ENCODE measurements around the gene CAMK2D.

The CAMK2D gene

DNA sequence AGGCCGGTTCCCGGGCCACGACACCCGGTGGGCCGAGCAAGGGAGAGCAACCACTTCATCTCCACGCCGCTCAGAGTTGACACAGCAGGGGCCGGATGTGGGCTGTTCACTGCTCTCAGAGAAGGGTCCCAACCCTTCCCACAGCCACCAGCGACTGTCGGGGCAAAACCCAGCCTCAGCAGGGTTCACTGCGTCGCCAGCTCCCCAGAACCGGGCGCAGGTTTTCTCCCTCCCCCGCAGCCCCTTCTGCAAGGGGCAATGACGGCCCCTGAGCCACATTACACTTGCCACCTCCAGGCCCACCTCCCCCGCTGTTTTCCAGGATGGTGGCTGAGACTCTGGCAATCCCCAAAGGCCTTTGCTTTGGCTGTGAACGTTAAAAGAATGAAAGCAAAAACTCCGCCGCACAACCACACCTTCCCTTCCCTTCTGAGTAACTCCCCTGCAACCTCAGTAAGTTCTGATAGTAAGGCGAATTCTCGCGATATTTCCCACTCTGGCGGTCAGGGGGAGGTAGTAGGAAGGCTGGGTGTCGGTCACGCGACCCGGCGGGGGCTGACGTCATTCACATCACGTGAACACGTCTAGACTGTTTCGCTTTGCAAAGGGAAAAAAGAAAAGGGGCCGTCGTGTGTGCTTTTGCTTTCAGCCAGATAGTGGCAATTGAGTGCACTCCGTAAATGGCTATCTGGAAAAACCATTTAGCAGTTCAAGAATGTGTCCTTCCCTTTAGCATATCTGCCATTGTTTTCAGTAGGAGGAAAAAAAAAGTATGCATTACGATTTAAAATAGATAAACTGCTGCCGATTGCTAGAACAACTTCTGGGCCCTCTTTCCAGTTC lies 869 bp upstream of the CAMK2D start:
- peak; percentile 99 for DNase-seq (ENCODE audit: low spot score)

DNA sequence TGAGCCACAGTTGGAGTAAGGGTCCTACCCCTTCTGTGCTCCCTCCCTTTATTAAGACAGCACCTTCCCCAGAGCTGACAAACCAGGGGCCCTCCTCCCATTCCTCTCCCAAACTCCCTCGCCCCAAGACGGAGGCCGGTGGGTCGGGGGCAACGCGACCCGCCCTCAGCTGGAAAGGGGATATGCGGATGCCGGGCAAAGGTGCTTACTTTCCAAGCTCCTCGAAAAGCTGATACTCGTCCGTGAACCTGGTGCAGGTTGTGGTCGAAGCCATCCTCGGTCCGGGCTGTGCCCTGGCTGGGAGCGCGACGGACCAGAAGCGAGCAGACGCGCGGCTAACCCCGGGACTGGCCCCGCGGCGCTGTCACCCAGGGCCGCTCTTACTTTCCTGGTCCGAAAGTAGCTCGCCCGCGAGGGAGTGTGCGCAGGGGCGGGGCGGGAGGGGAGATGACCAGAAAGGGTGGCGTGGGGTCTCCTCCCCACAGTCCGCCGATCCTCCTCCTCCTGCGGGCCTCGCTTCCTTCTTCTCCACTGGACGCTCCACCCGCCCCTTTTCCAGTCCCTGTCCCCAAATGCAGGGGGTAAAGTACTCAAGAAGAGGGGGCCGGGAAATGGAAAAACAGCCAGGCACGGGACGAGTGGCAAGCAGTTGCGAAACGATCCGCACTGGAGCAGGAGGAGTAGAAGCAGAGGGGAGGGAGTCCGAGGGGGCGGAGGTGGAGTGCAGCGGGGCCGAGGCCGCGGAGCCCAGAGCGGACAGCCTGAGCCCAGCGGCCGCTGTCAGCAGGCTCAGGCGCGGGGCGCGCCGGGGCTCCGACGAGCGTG lies 531 bp downstream of the CAMK2D start:
- peak; percentile 65 for DNase-seq (ENCODE audit: low spot score)

DNA sequence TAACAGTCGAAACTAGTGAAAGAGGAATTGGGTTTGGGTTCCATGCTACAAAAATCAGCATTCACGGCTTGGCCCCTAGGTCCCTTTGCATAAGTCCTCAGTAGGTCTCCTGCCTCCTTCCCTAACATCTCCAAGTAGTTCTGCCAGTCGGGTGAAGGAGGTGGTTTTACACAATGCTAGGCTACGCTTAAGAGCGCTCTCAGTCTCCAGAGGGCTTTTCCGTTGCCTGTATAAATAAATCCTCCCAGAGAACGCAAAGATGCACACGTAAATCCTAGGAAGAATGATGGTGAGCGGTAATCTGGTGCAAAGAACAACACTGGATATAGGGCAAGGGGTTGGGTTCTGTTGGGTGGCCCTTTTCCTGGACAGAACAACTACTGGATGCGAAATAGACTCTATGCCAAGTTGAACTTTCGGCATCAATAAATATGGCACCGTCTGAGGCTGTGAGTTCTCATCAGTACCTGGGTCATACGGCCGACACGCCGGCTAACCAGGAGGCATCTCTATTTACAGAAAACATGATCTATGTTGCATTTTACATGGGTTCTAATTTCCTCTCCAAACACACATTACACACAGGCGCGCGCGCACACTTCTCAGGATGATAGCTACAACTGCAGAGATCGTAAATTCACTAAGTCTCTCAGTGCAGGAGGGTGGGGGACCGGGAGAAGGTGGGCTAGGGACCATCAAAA lies 1.3 kb downstream of the CAMK2D start:
- DNase-seq (ENCODE audit: low spot score): peak; percentile 42

DNA sequence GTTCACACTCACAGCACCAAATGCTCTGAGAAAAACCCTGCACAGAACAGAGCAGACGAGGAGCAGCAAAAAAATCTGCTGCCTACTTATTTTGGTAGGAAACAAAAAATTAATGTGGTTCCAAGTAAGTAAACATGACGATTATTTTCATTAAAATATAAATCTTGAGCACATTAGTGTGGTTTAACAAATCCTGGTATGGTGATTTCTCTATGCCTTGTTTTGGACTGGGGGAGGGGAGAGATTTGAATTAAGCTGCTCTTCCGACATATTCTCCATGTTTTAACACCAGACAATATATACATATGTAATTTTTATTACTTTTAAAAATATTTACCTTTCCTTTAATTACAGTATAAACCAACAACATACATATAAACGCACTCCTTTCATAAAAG lies 1.8 kb downstream of the CAMK2D start:
- DNase-seq (ENCODE audit: low spot score): no peak

DNA sequence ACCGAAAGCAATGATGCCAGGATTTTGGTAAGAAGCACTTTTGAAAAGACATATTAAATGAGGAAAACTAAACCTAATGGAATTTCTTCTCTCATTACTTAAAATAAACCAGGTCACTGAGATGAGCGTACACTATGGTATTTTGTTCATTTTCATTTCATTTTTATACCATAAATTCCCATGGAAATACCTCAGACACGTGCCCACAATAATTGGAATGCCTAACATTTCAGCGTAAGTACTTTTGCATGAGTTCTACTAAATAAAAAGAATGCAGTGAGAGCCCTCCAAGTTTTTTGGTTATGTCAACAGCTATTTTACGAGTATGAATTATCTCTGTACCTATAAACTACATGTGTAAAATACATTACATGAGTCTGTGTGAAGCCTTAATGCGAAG lies 3.2 kb downstream of the CAMK2D start:
- DNase-seq (ENCODE audit: low spot score): no peak

GRCh38 chr4:113757486-113757885 lies 4.1 kb downstream of the CAMK2D start:
- no peak for DNase-seq (ENCODE audit: low spot score)

DNA sequence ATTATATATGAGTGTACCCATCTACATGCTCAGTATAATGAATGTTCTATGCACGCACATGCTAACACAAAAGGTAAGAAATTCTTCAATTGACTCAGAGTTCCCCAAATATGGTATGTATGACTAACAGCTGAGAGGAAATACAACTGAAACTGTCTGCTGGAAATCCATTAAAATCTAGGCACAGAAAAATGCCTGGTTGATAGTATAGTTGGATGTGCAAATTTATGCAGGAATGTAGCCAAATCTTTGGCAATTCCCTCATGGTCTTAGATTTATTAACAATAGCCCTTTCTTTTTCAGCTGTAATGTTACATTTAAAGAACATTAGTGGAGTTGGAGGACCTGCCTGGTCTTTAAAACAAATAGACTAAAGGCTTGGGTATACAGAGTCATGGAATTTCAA lies 5.5 kb downstream of the CAMK2D start:
- DNase-seq (ENCODE audit: low spot score): peak; percentile 20

DNA sequence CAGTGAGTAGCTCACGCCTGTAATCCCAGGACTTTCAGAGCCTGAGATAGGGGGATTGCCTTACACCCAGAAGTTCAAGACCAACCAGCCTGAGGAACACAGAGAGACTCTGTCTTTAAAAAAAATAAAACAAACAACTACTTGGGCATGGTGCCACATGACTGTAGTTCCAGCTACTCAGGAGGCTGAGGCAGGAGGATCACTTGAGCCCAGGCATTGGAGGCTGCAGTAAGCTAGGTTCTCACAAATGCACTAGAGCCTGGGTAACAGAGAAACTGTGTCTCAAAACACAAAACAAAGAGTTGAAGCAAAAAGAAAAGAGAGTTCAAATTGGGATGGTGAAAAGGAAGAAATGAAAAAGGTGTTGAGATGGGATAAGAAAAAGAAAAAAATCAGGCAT lies 10.8 kb downstream of the CAMK2D start:
- DNase-seq (ENCODE audit: low spot score): no peak

DNA sequence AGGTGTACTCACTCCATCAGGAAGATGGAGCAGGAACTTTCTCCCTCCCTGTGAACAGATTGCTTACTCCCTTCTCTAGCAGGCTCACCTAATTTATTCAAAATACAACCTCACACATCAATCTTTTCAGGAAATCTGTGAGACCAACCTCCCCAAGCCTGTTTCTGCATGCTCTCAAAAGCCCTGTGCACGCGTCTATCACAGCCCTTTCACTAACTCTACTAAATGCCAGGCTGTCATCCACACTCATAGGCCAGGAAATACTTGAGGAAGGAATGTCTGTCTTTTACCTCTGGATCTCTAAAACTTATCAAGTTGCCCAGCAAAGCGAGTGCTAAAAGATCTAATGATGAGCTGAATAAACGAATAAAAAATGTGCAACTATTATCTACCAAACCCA lies 11.2 kb downstream of the CAMK2D start:
- no peak for DNase-seq (ENCODE audit: low spot score)

GRCh38 chr4:113749178-113749577 lies 12.4 kb downstream of the CAMK2D start:
- no peak for DNase-seq (ENCODE audit: low spot score)

DNA sequence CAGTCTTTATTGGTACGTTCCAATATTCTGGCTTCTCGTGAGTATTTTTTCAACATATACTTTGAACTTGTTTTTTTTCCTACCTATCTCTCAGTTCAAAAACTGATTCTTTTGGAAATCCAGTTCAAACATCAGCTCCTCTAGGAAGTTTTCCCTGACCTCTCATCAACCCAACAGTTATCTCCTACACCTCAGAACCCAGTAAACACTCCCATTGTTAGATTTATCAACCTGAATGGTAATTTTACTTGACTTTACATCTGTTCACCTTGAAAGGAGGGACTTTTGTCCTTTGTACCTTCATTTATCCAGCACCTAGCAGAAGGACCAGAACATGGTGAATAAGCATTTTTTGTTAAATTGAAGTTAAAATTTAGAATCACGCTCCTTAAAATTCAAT lies 13.6 kb downstream of the CAMK2D start:
- no peak for DNase-seq (ENCODE audit: low spot score)

DNA sequence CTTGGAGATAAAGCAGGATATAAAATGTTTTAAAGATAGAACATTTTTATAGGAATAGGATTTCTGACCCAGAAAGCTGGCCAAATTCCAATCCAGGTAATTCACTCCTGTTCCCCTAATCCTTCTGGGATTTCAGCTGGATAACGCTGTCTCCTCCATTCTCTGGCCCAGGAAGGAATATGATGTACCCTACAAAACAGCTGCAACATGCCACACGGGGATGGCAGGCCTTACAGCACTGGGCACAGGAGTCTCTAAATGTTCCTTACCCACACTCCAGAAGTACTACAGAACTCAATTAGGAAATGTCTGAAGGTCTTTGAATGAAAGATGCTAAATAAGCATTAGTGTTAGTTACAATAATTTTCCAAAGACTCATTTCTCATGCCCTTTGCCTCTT lies 15.8 kb downstream of the CAMK2D start:
- DNase-seq (ENCODE audit: low spot score): no peak

DNA sequence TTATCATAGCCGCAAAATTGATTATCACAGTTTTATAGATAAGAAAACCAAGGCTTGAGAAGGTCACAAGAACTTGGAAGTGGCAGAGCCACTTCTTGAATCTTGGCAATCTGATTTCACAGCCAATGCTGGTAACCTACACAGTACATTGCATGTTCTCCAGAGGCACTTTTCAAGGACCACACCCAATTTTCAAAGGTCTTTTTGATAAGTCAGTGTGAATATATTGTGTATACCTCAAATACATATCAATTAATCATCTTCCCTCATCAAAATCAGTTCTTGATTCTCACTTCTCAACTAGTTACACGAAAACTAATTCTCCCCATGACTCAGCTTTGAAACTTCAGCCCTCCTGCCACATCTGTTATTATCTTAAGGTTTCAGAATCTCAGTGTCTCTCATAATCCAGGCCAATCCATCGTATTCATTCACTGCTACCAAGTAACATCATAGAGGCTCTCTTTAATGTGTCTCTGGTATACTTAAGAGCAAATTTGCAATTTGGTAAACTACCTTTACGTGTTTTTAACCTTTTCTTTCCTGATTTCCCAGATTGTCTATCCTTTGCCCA lies 16.8 kb downstream of the CAMK2D start:
- no peak for DNase-seq (ENCODE audit: low spot score)

- no peak for DNase-seq (ENCODE audit: low spot score)
These were observed 17.8 kb downstream of the CAMK2D start for GRCh38 chr4:113743690-113744089.

DNA sequence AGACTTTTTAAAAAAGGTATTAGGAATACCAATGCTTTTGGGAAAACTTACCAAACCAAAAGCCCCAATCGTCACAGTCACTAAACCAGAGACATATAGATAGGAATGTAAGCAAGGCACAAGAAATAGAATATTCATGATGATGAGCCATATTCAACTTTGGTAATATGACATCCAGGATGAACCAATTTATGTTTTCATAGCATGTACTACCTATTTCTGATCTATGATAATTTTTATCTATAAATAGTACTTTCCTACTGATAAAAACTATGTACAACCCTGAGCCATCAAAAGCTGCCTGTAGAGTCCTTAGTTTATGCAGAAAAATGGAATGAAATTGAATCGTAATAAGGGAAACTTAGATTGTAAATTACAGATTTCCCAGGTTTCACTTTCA lies 18.9 kb downstream of the CAMK2D start:
- no peak for DNase-seq (ENCODE audit: low spot score)

DNA sequence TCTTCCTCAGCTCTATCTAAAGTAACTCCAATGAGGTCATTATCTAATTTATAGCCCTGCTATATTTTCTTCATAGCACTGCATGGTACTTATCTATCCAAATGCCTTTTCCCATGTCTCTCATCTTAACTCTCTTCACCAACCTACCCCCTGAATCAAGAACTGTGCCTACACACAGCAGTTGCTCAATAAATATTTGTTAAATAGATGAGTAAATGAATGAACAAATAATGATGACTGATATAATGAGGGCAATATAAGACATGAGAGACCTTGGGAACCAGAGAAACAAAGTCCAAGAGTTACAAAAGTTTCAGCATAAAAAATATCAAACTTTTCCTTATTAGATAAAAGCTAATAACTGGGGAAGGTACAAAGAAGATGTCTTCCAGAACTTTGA lies 19.6 kb downstream of the CAMK2D start:
- no peak for DNase-seq (ENCODE audit: low spot score)

DNA sequence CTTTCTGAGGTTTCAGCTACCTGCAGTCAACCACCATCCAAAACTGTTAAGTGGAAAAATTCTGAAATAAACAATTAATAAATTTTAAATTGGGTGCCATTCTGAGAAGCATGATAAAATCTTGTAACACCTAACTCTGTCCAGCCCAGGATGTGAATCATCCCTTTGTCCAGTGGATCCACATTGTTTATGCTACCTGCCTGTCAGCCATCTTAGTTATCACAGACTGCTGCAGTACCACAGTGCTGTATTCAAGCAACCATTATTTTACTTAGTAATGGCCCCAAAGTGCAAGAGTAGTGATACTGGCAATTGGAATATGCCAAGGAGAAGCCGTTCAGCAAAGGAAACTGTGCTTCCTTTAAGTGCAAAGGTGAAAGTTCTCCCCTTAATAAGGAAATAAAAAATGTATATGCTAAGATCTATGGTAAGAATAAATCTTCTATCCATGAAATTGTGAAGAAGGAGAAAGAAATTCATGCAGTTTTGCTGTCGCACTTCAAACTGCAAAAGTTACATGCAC lies 20.6 kb downstream of the CAMK2D start:
- no peak for DNase-seq (ENCODE audit: low spot score)

GRCh38 chr4:113739197-113739596 lies 22.3 kb downstream of the CAMK2D start:
- no peak for DNase-seq (ENCODE audit: low spot score)

GRCh38 chr4:113738251-113738650 lies 23.3 kb downstream of the CAMK2D start:
- no peak for DNase-seq (ENCODE audit: low spot score)

DNA sequence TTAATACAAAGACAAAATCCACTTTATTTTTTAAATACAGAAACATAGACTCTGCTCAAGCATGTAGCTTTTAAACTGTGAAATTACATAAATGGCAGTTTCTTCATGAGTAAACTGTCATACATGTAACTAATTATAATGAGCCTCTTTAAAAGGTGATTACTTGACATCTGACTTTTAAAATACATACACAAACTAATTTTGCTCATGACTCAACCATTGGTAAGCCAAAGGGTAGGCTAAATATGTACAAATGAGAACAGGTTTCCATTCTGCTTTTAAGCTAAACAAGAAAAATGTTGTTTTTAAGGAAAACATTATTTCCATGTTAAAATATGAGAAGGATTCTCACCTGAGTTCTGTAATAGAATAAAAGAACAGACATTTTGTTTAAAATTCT lies 27.9 kb downstream of the CAMK2D start:
- DNase-seq (ENCODE audit: low spot score): no peak

DNA sequence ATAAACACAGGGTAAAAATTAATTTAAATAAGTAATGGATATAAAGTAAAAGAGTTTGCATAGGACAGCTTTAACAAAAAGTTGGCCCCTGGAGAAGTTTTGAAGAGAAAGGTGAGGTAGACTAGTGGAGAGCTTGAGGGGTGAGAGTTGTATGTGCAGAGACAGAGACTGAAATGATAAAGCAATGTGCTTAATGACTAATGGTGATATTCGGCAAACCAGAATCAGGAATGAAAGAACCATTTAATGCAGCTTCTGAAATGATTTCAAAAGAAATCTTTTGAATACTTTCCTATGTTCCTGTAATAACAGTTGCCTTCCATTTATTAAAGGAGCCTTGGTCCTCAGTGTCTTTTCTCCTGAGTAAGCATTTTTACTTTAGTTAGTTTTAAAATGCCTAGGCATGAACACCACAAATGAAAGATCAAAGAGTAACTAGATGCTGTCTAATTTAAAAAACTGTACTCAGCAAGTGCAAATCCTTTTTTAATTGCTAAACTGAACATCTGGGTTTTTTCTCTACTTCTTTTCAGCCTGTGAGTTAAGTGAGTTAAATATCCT lies 28.5 kb downstream of the CAMK2D start:
- DNase-seq (ENCODE audit: low spot score): no peak
